ENCODE measurements around the gene ZFP57. TPM values are rescaled to one million over a fixed set of nuclear protein-coding genes. Genes with fewer than 3 reads are reported as not detected.

The ZFP57 gene
- total RNA-seq, 2 donors from 2014 or later, result 2.6 TPM; not detected in 1

- peaks cover 3% of the 10 kb centered on the region for H3K27me3 Mint-ChIP-seq
- no peak for ATAC-seq (replicated peaks)
- H3K36me3 Mint-ChIP-seq (ENCODE audit: low read depth), result peaks cover 6% of the 10 kb centered on the region
- no peak overlapping the region for H3K27ac Mint-ChIP-seq
- no peaks in the 10 kb centered on the region for H3K9me3 Mint-ChIP-seq
- peaks cover 11% of the 10 kb centered on the region for H3K4me1 Mint-ChIP-seq
- no peak overlapping the region for H3K4me3 Mint-ChIP-seq
These were observed 28.8 kb downstream of the ZFP57 start for GRCh38 chr6:29652198-29652584.

GRCh38 chr6:29651413-29652197 lies 29.3 kb downstream of the ZFP57 start:
- H3K4me1 Mint-ChIP-seq, result peaks cover 11% of the 10 kb centered on the region
- no peak overlapping the region for H3K4me3 Mint-ChIP-seq

GRCh38 chr6:29649701-29650673 lies 31.0 kb downstream of the ZFP57 start:
- peak overlapping the region; percentile 95 for H3K27ac Mint-ChIP-seq
- peaks cover 11% of the 10 kb centered on the region for H3K4me1 Mint-ChIP-seq
- peak; percentile 97 for ATAC-seq (replicated peaks)

More at GRCh38 chr6:29651413-29652197, 29.3 kb downstream of the ZFP57 start:
- ATAC-seq (replicated peaks), result no peak
- no peak overlapping the region for H3K27ac Mint-ChIP-seq
- peaks cover 3% of the 10 kb centered on the region for H3K27me3 Mint-ChIP-seq
- H3K36me3 Mint-ChIP-seq (ENCODE audit: low read depth), result peaks cover 6% of the 10 kb centered on the region
- no peaks in the 10 kb centered on the region for H3K9me3 Mint-ChIP-seq

GRCh38 chr6:29647927-29648642 lies 32.9 kb downstream of the ZFP57 start:
- no peak overlapping the region for H3K27ac Mint-ChIP-seq
- ATAC-seq (replicated peaks), result no peak
- no peak overlapping the region for H3K4me3 Mint-ChIP-seq
- no peaks in the 10 kb centered on the region for H3K9me3 Mint-ChIP-seq
- H3K4me1 Mint-ChIP-seq, result peaks cover 11% of the 10 kb centered on the region
- peaks cover 6% of the 10 kb centered on the region for H3K36me3 Mint-ChIP-seq (ENCODE audit: low read depth)
- H3K27me3 Mint-ChIP-seq, result no peaks in the 10 kb centered on the region

More at GRCh38 chr6:29649701-29650673, 31.0 kb downstream of the ZFP57 start:
- Mint-ChIP-seq H3K27me3 (no peaks in the 10 kb centered on the region), H3K9me3 (no peaks in the 10 kb centered on the region), H3K36me3 (ENCODE audit: low read depth) (peaks cover 6% of the 10 kb centered on the region), H3K4me3 (peak overlapping the region; percentile 92)

- Mint-ChIP-seq H3K27me3 (no peaks in the 10 kb centered on the region), H3K4me1 (peaks cover 8% of the 10 kb centered on the region), H3K9me3 (no peaks in the 10 kb centered on the region), H3K4me3 (peak overlapping the region; percentile 54), H3K27ac (peak overlapping the region; percentile 76), H3K36me3 (ENCODE audit: low read depth) (no peaks in the 10 kb centered on the region)
- peak; percentile 93 for ATAC-seq (replicated peaks)
These were observed 39.4 kb downstream of the ZFP57 start for GRCh38 chr6:29641430-29642148.

- Mint-ChIP-seq H3K27me3 (no peaks in the 10 kb centered on the region), H3K9me3 (no peaks in the 10 kb centered on the region), H3K4me1 (peaks cover 8% of the 10 kb centered on the region), H3K4me3 (no peak overlapping the region), H3K27ac (no peak overlapping the region), H3K36me3 (ENCODE audit: low read depth) (no peaks in the 10 kb centered on the region)
- no peak for ATAC-seq (replicated peaks)
These were observed 43.7 kb downstream of the ZFP57 start for GRCh38 chr6:29637247-29637646.

- peak overlapping the region; percentile 5 for H3K27ac Mint-ChIP-seq
- H3K4me1 Mint-ChIP-seq, result peaks cover 31% of the 10 kb centered on the region
- ATAC-seq (replicated peaks), result no peak
- peaks cover 8% of the 10 kb centered on the region for H3K36me3 Mint-ChIP-seq (ENCODE audit: low read depth)
- no peaks in the 10 kb centered on the region for H3K9me3 Mint-ChIP-seq
- peak overlapping the region; percentile 85 for H3K4me3 Mint-ChIP-seq
- no peaks in the 10 kb centered on the region for H3K27me3 Mint-ChIP-seq
These were observed 47.4 kb downstream of the ZFP57 start for GRCh38 chr6:29633534-29633905.

- Mint-ChIP-seq H3K4me3 (peak within 1 kb of the TSS; percentile 85), H3K9me3 (no peaks in the 10 kb centered on the region), H3K27ac (peak within 1 kb of the TSS; percentile 67), H3K4me1 (peaks cover 36% of the 10 kb centered on the region), H3K36me3 (ENCODE audit: low read depth) (peaks cover 8% of the 10 kb centered on the region), H3K27me3 (no peaks in the 10 kb centered on the region)
- peak; percentile 88 for ATAC-seq (replicated peaks)
These were observed 48.0 kb downstream of the ZFP57 start, which contains the start of gene GABBR1 for GRCh38 chr6:29632789-29633533. Gene GABBR1 (minus strand): TSS chr6:29633183. CDS start chr6:29632385, 798 bp downstream.

- Mint-ChIP-seq H3K9me3 (no peaks in the 10 kb centered on the region), H3K36me3 (ENCODE audit: low read depth) (peaks cover 8% of the 10 kb centered on the region), H3K27me3 (no peaks in the 10 kb centered on the region), H3K4me1 (peaks cover 36% of the 10 kb centered on the region), H3K27ac (peak overlapping the region; percentile 67), H3K4me3 (peak overlapping the region; percentile 85)
- ATAC-seq (replicated peaks), result peak; percentile 35
These were observed 48.9 kb downstream of the ZFP57 start for GRCh38 chr6:29631860-29632731.

GRCh38 chr6:29631209-29631810 lies 49.6 kb downstream of the ZFP57 start:
- no peaks in the 10 kb centered on the region for H3K27me3 Mint-ChIP-seq
- peak overlapping the region; percentile 67 for H3K27ac Mint-ChIP-seq
- H3K36me3 Mint-ChIP-seq (ENCODE audit: low read depth), result peaks cover 8% of the 10 kb centered on the region
- no peak for ATAC-seq (replicated peaks)
- peak overlapping the region; percentile 85 for H3K4me3 Mint-ChIP-seq
- H3K4me1 Mint-ChIP-seq, result peaks cover 42% of the 10 kb centered on the region
- no peaks in the 10 kb centered on the region for H3K9me3 Mint-ChIP-seq

- H3K36me3 Mint-ChIP-seq (ENCODE audit: low read depth), result peaks cover 8% of the 10 kb centered on the region
- peaks cover 48% of the 10 kb centered on the region for H3K4me1 Mint-ChIP-seq
- H3K27ac Mint-ChIP-seq, result no peak overlapping the region
- no peaks in the 10 kb centered on the region for H3K9me3 Mint-ChIP-seq
- peak overlapping the region; percentile 85 for H3K4me3 Mint-ChIP-seq
- H3K27me3 Mint-ChIP-seq, result no peaks in the 10 kb centered on the region
- ATAC-seq (replicated peaks), result no peak
These were observed 50.6 kb downstream of the ZFP57 start for GRCh38 chr6:29630315-29630714.

- Mint-ChIP-seq H3K9me3 (no peaks in the 10 kb centered on the region), H3K4me3 (peak overlapping the region; percentile 85), H3K27me3 (no peaks in the 10 kb centered on the region), H3K27ac (peak overlapping the region; percentile 83), H3K4me1 (peaks cover 48% of the 10 kb centered on the region), H3K36me3 (ENCODE audit: low read depth) (peaks cover 8% of the 10 kb centered on the region)
- no peak for ATAC-seq (replicated peaks)
These were observed 51.4 kb downstream of the ZFP57 start for GRCh38 chr6:29629571-29629970.

Data from activated T-helper 17 cell treated with anti-CD3 and anti-CD28 coated beads, Interleukin-2, amount 50 U/mL, for 72 hours (primary cell).